Stimulated activated memory B cell treated with anti-CD40 and anti-IgM and Interleukin-4, amounts not matched to agents 10 μg/mL and 1 μg/mL and 100 μg/mL, for 72 hours (primary cell): Measurements from ENCODE around the gene IGFBP6.

Source experiments
- ATAC-seq: fragments of 150-1000 bp; cut with Tn5 transposase; 2 replicates; pipeline ENCODE4 v1.10.0; 2021
- H3K27ac Mint-ChIP-seq: one replicate; pipeline ENCODE4 v1.8.0; 2022; ENCODE audit warnings: mild to moderate bottlenecking, mixed read lengths
- H3K27me3 Mint-ChIP-seq: one replicate; pipeline ENCODE4 v1.8.0; 2022; ENCODE audit warnings: mixed read lengths
- H3K36me3 Mint-ChIP-seq: one replicate; pipeline ENCODE4 v1.8.0; 2022; ENCODE audit warnings: mixed read lengths
- H3K4me1 Mint-ChIP-seq: one replicate; pipeline ENCODE4 v1.8.0; 2022; ENCODE audit warnings: mixed read lengths
- H3K4me3 Mint-ChIP-seq: one replicate; pipeline ENCODE4 v1.8.0; 2022; ENCODE audit warnings: mild to moderate bottlenecking, moderate library complexity, mixed read lengths
- H3K9me3 Mint-ChIP-seq: one replicate; pipeline ENCODE4 v1.8.0; 2022; ENCODE audit warnings: mixed read lengths

IGFBP6 gene

GRCh38 chr12:53065470-53065869 lies 32.0 kb upstream of the IGFBP6 start:
- Mint-ChIP-seq H3K4me1 (peaks cover 10% of the 10 kb centered on the region), H3K36me3 (peaks cover 43% of the 10 kb centered on the region), H3K27me3 (no peaks in the 10 kb centered on the region), H3K9me3 (no peaks in the 10 kb centered on the region), H3K27ac (no peak overlapping the region), H3K4me3 (no peak overlapping the region)
- no peak for ATAC-seq

GRCh38 chr12:53065975-53066931 lies 31.2 kb upstream of the IGFBP6 start:
- H3K4me1 Mint-ChIP-seq: peaks cover 10% of the 10 kb centered on the region
- H3K9me3 Mint-ChIP-seq: no peaks in the 10 kb centered on the region
- H3K27ac Mint-ChIP-seq: no peak overlapping the region
- no peak for ATAC-seq
- H3K27me3 Mint-ChIP-seq: no peaks in the 10 kb centered on the region
- H3K36me3 Mint-ChIP-seq: peaks cover 49% of the 10 kb centered on the region
- no peak overlapping the region for H3K4me3 Mint-ChIP-seq

GRCh38 chr12:53067074-53067992 lies 30.1 kb upstream of the IGFBP6 start:
- ATAC-seq: no peak
- Mint-ChIP-seq H3K27ac (peak overlapping the region; percentile 40), H3K36me3 (peaks cover 59% of the 10 kb centered on the region), H3K27me3 (no peaks in the 10 kb centered on the region), H3K4me3 (no peak overlapping the region), H3K9me3 (no peaks in the 10 kb centered on the region), H3K4me1 (peaks cover 17% of the 10 kb centered on the region)

GRCh38 chr12:53067993-53068770 lies 29.3 kb upstream of the IGFBP6 start:
- Mint-ChIP-seq H3K27ac (no peak overlapping the region), H3K9me3 (no peaks in the 10 kb centered on the region)
- no peak for ATAC-seq

GRCh38 chr12:53068811-53069585 lies 28.5 kb upstream of the IGFBP6 start:
- H3K4me3 Mint-ChIP-seq: no peak overlapping the region
- ATAC-seq: no peak
- no peaks in the 10 kb centered on the region for H3K27me3 Mint-ChIP-seq
- no peak overlapping the region for H3K27ac Mint-ChIP-seq
- peaks cover 63% of the 10 kb centered on the region for H3K36me3 Mint-ChIP-seq
- H3K9me3 Mint-ChIP-seq: no peaks in the 10 kb centered on the region
- H3K4me1 Mint-ChIP-seq: peaks cover 29% of the 10 kb centered on the region

More at GRCh38 chr12:53067993-53068770, 29.3 kb upstream of the IGFBP6 start:
- H3K27me3 Mint-ChIP-seq: no peaks in the 10 kb centered on the region
- H3K4me1 Mint-ChIP-seq: peaks cover 24% of the 10 kb centered on the region
- no peak overlapping the region for H3K4me3 Mint-ChIP-seq
- peaks cover 64% of the 10 kb centered on the region for H3K36me3 Mint-ChIP-seq

- no peak for ATAC-seq
- H3K4me3 Mint-ChIP-seq: no peak overlapping the region
- H3K4me1 Mint-ChIP-seq: peaks cover 37% of the 10 kb centered on the region
- no peaks in the 10 kb centered on the region for H3K27me3 Mint-ChIP-seq
- no peak overlapping the region for H3K27ac Mint-ChIP-seq
- H3K9me3 Mint-ChIP-seq: no peaks in the 10 kb centered on the region
- H3K36me3 Mint-ChIP-seq: peaks cover 67% of the 10 kb centered on the region
These were observed 27.7 kb upstream of the IGFBP6 start for GRCh38 chr12:53069621-53070410.

GRCh38 chr12:53070877-53071492 lies 26.5 kb upstream of the IGFBP6 start:
- no peak for ATAC-seq
- no peak overlapping the region for H3K4me3 Mint-ChIP-seq
- peaks cover 67% of the 10 kb centered on the region for H3K36me3 Mint-ChIP-seq
- peaks cover 35% of the 10 kb centered on the region for H3K4me1 Mint-ChIP-seq
- H3K9me3 Mint-ChIP-seq: no peaks in the 10 kb centered on the region
- H3K27ac Mint-ChIP-seq: no peak overlapping the region
- no peaks in the 10 kb centered on the region for H3K27me3 Mint-ChIP-seq

- peaks cover 61% of the 10 kb centered on the region for H3K36me3 Mint-ChIP-seq
- H3K4me1 Mint-ChIP-seq: peaks cover 34% of the 10 kb centered on the region
- H3K27ac Mint-ChIP-seq: no peak overlapping the region
- H3K4me3 Mint-ChIP-seq: no peak overlapping the region
- no peaks in the 10 kb centered on the region for H3K27me3 Mint-ChIP-seq
- no peaks in the 10 kb centered on the region for H3K9me3 Mint-ChIP-seq
- no peak for ATAC-seq
These were observed 25.6 kb upstream of the IGFBP6 start for GRCh38 chr12:53071591-53072551.

- no peaks in the 10 kb centered on the region for H3K27me3 Mint-ChIP-seq
- peaks cover 42% of the 10 kb centered on the region for H3K4me1 Mint-ChIP-seq
- H3K27ac Mint-ChIP-seq: peak overlapping the region; percentile 12
- peaks cover 52% of the 10 kb centered on the region for H3K36me3 Mint-ChIP-seq
- no peak overlapping the region for H3K4me3 Mint-ChIP-seq
- no peaks in the 10 kb centered on the region for H3K9me3 Mint-ChIP-seq
- ATAC-seq: no peak
These were observed 23.6 kb upstream of the IGFBP6 start for GRCh38 chr12:53073881-53074280.

GRCh38 chr12:53074283-53074998 lies 23.0 kb upstream of the IGFBP6 start:
- Mint-ChIP-seq H3K4me3 (no peak overlapping the region), H3K9me3 (no peaks in the 10 kb centered on the region)

GRCh38 chr12:53074999-53075370 lies 22.5 kb upstream of the IGFBP6 start:
- no peak overlapping the region for H3K4me3 Mint-ChIP-seq
- H3K36me3 Mint-ChIP-seq: peaks cover 52% of the 10 kb centered on the region
- peaks cover 48% of the 10 kb centered on the region for H3K4me1 Mint-ChIP-seq
- H3K27me3 Mint-ChIP-seq: no peaks in the 10 kb centered on the region
- no peak for ATAC-seq
- H3K9me3 Mint-ChIP-seq: no peaks in the 10 kb centered on the region
- H3K27ac Mint-ChIP-seq: no peak overlapping the region

More at GRCh38 chr12:53074283-53074998, 23.0 kb upstream of the IGFBP6 start:
- H3K4me1 Mint-ChIP-seq: peaks cover 43% of the 10 kb centered on the region
- no peaks in the 10 kb centered on the region for H3K27me3 Mint-ChIP-seq
- peaks cover 52% of the 10 kb centered on the region for H3K36me3 Mint-ChIP-seq
- H3K27ac Mint-ChIP-seq: peak overlapping the region; percentile 12
- no peak for ATAC-seq

- H3K27ac Mint-ChIP-seq: peak overlapping the region; percentile 22
- H3K4me3 Mint-ChIP-seq: no peak overlapping the region
- H3K36me3 Mint-ChIP-seq: peaks cover 44% of the 10 kb centered on the region
- no peaks in the 10 kb centered on the region for H3K9me3 Mint-ChIP-seq
- peaks cover 59% of the 10 kb centered on the region for H3K4me1 Mint-ChIP-seq
- ATAC-seq: no peak
- H3K27me3 Mint-ChIP-seq: no peaks in the 10 kb centered on the region
These were observed 21.0 kb upstream of the IGFBP6 start for GRCh38 chr12:53076461-53076860.
